GM18520 (cell line): ENCODE data around the gene DAPK3.

Experiments
- ATAC-seq: cut with Tn5 transposase; IDR thresholded peaks from one replicate; pipeline ENCODE4 v1.9.1; 2021; ENCODE audit not compliant: unreplicated experiment

DAPK3 gene

DNA sequence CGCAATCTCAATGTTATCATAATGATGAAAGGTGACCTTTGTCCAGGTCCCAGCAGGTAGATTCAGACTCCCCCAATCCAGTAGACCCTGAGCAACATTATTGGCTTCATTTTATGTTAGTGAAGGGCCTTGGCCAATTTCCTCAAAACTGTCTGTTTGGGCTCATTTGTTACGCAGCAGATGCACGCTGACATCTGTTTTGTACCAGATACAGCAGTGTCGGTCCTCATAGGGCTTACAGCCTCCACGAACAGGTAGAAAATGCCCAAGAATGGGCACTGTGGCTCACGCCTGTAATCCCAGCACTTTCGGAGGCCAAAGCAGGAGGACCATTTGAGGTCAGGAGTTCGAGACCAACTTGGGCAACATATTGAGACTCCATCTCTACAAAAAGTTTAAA lies 51.1 kb downstream of the DAPK3 start:
- ATAC-seq = no peak

DNA sequence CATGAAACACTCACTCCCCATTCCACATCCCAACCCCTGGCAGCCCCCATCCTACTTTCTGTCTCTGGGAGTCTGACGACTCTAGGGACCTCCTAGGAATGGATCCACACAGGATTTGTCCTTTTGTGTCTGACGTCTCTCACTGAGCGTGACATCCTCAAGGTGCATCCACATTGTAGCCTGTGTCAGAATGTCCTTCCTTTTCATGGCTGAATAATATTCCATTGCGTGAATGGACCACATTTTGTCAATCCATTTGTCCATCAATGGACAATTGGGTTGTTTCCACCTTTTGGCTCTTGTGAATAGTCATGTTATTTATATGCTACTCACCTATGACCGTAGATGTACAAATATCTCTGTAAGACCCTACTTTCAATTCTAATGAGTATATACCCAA lies 54.9 kb downstream of the DAPK3 start:
- no peak for ATAC-seq

DNA sequence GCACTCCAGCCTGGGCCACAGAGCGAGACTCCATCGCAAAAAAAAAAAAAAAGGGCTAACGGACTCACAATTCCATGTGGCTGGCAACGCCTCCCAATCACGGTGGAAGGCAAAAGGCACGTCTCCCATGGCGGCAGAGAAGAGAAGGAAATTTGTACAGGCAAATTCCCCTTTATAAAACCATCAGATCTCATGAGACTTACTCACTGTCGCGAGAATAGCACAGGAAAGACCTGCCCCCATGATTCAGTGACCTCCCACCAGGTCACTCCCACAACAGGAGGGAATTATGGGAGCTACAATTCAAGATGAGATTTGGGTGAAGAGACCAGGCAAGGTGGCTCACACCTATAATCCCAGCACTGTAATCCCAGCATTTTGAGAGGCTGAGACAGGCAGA lies 56.7 kb downstream of the DAPK3 start:
- ATAC-seq = no peak

DNA sequence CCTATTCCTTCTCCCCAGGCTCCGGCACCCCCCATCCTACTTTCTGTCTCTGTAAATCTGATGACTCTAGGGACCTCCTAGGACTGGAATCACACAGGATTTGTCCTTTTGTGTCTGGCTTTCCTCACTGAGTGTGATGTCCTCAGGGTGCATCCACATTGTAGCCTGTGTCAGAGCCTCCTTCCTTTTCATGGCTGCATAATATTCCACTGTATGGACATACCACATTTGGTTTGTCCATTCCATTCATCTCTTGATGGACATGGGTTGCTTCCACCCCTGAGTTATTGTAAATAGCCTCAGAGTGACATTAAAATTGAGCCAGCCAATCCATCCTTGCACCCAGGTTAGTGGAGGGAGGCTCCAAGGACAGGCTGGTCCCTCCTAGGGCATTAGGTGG lies 60.8 kb downstream of the DAPK3 start:
- ATAC-seq = no peak
